K562 (cell line): Measurements from ENCODE around the gene IRF2BP1. TPM values are rescaled to one million over a fixed set of nuclear protein-coding genes. Genes with fewer than 3 reads are reported as not detected.
A peak's percentile ranks its signal among the peaks of the same experiment; 100 is the strongest.

Experiments
- AFF4 ChIP-seq: sonication (generic); formaldehyde crosslinking; IDR thresholded peaks from 2 replicates; pipeline ENCODE4 v1.8.0; 2023; ENCODE audit warnings: mild to moderate bottlenecking, missing genetic modification reagents
- CREBBP ChIP-seq: IDR thresholded peaks from one replicate; pipeline ENCODE4 v1.6.1; 2012; ENCODE audit warnings: low read depth, mild to moderate bottlenecking, control low read depth, inconsistent platforms, low read length
- DPF2 ChIP-seq: fragments of 450-650 bp; IDR thresholded peaks from 2 replicates; pipeline ENCODE4 v1.6.1; 2016
- ELF2 ChIP-seq: fragments of 250-450 bp; sonication (Bioruptor Pico); IDR thresholded peaks from 2 replicates; pipeline ENCODE4 v1.5.0; 2021; ENCODE audit warnings: mild to moderate bottlenecking
- HMBOX1 ChIP-seq: sonication (generic); IDR thresholded peaks from 2 replicates; pipeline ENCODE4 v1.6.1; 2016
- KAT2B ChIP-seq: IDR thresholded peaks from one replicate; pipeline ENCODE4 v1.6.1; 2012; ENCODE audit warnings: low read depth, mild to moderate bottlenecking, control low read depth, inconsistent platforms, low read length, moderate library complexity
- KDM1A ChIP-seq, 2 experiments: fragments of 450-650 bp; IDR thresholded peaks; 2 replicates each; pipeline ENCODE4 v1.6.1; 2016; ENCODE audit warnings: mild to moderate bottlenecking in 2 of 2
- MCM5 ChIP-seq: fragments of 450-650 bp; IDR thresholded peaks from 2 replicates; pipeline ENCODE4 v1.6.1; 2016; ENCODE audit warnings: low read depth
- MTA2 ChIP-seq: fragments of 450-650 bp; IDR thresholded peaks from 2 replicates; pipeline ENCODE4 v1.6.1; 2016; ENCODE audit warnings: low read depth
- PML ChIP-seq: IDR thresholded peaks from 2 replicates; pipeline ENCODE4 v1.6.1; 2012; ENCODE audit warnings: low read length, inconsistent platforms
- PRDM10 ChIP-seq: fragments of 450-650 bp; IDR thresholded peaks from 2 replicates; pipeline ENCODE4 v1.6.1; 2018; ENCODE audit not compliant: partially characterized antibody
- RBM14 ChIP-seq: fragments of 200-400 bp; formaldehyde crosslinking; IDR thresholded peaks from 2 replicates; pipeline ENCODE4 v1.6.1; 2018; ENCODE audit warnings: low read depth, mild to moderate bottlenecking, low read length, moderate library complexity, borderline replicate concordance; ENCODE audit not compliant: insufficient read depth
- TCF15 ChIP-seq: fragments of 250-450 bp; sonication (Bioruptor Pico); IDR thresholded peaks from 2 replicates; pipeline ENCODE4 v1.8.0; 2022; ENCODE audit warnings: moderate library complexity, mild to moderate bottlenecking, inconsistent platforms
- TGIF2 ChIP-seq: sonication (generic); formaldehyde crosslinking; IDR thresholded peaks from 2 replicates; pipeline ENCODE4 v1.8.1; 2022; ENCODE audit warnings: mild to moderate bottlenecking, missing genetic modification reagents, moderate library complexity
- TRIM24 ChIP-seq, 2 experiments: fragments of 450-650 bp; IDR thresholded peaks; 2 replicates each; pipeline ENCODE4 v1.6.1; 2016
- ZMIZ1 ChIP-seq, 2 experiments: fragments of 150-350 bp in 1 of 2; IDR thresholded peaks; 2 replicates each; pipeline ENCODE4 v1.6.1; 2012 to 2016; ENCODE audit warnings: low read depth in 2 of 2, low read length in 2 of 2, mild to moderate bottlenecking in 1 of 2, moderate library complexity in 1 of 2
- polyA plus RNA-seq, 8 experiments: library from polyadenylated mRNA; depleted of rRNA in 4 of 8; stranded (reverse) in 5 of 8; unstranded in 3 of 8; fragments of >200 nt; fragmentation: Nextera tagmentation in 2 of 8; fragmentation: Illumina TruSeq in 1 of 8; extraction: Ambion mirVana in 2 of 8; extraction: Trizol in 1 of 8; gene quantifications; 2 replicates each; pipeline versions ENCODE4 v1.2.1 to v1.2.3, GENCODE V29; 2011 to 2014; ENCODE audit warnings: inconsistent platforms in 1 of 8, missing spikeins in 1 of 8
- total RNA-seq, 7 experiments: library from RNA; depleted of rRNA in 6 of 7; stranded (reverse); fragments of >200 nt in 6 of 7; fragmentation: Illumina TruSeq in 2 of 7; extraction: Trizol in 2 of 7; gene quantifications; 2 replicates each; pipeline versions ENCODE4 v1.2.1 to v1.2.3, GENCODE V29; 2011 to 2021; ENCODE audit warnings: low replicate concordance in 1 of 7

IRF2BP1 gene
- total and polyA plus RNA-seq, 9 of the 15 experiments (the other 6 are each of a cell fraction or from before 2014, with no cell fraction given): 0.61 to 35.9 (median 3.5) TPM

GRCh38 chr19:45901912-45902650, 16.1 kb upstream of the IRF2BP1 start, which contains the start of gene MYPOP (continued):
- TF ChIP-seq AFF4 (CRISPR knock-in tag) (no peak), DPF2 (peak; percentile 26; the same call in 1 of the 2 replicates), ELF2 (CRISPR knock-in tag) (no peak), RBM14 (no peak), TGIF2 (CRISPR knock-in tag) (no peak), TCF15 (CRISPR knock-in tag) (no peak), TRIM24 (IDR thresholded peaks at IDR 0.05) (no peak), MTA2 (no peak), KAT2B (no peak), MCM5 (no peak), PML (no peak), CREBBP (no peak), KDM1A (IDR thresholded peaks at IDR 0.05) (no peak), ZMIZ1 (IDR thresholded peaks at IDR 0.05; ENCODE audit: low read depth in 2 of 2, low read length in 2 of 2) (no peak), PRDM10 (no peak), HMBOX1 (no peak)
